Inflammatory macrophage (primary cell): Measurements from ENCODE around the gene RAP1A.

ENCODE experiments used
- DNase-seq, 2 donors: peaks; one replicate each; pipeline ENCODE4 v3.0.0-alpha.2; 2020 to 2022
- total RNA-seq, 18 experiments: gene quantifications; one replicate each; lab custom pipeline; 2026; ENCODE audit warnings: mixed read lengths in 6 of 18, inconsistent platforms in 2 of 18; lab: John Stamatoyannopoulos, UW

RAP1A gene
- 24.8 to 158 (median 79.2) reads per million in 18 experiments for total RNA-seq

- peak; percentile 90 to 93 for DNase-seq
Measured at GRCh38 chr1:111619635-111620440, at the start of gene RAP1A. RAP1A (plus strand) TSS chr1:111619789; CDS start chr1:111691361, 71,572 bp downstream.

DNA sequence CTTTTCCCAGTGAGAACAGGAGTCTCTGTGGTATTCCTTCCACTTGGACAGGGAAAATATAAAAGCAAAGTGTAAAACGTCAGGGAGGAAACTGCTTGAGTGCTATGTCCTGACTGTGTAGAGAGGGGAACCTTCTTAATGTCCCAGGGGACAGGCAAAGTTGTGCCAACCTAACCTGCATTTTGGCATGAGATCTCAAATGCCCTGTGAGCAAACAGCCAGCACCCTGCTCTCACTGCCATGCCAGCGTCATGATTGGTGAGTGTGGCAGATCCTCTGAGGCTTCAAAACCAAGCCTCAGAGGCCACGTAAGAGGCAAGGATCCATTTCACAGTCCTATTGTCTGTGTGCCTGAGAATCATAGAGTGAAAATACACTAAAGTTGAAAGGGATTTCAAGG, 49.7 kb upstream of the RAP1A start:
- no peak for DNase-seq

- peak; percentile 75 to 89 for DNase-seq
Measured at GRCh38 chr1:111570781-111571181, 48.8 kb upstream of the RAP1A start.

DNA sequence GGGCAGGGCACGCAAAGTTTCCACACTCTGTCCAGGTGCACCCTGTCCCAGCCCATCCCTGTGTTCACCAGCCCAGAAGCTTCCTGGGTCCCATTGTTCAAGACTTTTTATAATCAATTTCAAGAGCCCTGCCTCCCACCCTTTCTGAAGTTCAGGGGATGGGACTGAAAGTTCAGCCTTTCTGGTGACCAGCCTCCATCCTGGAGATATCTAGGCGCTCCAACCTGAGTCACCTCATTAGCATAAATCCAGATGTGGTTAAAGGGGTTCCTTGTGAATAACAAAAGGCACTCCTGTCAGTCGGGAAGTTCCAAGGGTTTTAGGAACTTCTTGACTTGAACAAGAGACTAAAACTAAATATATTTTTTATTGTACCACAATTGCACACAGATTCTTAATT, 48.4 kb upstream of the RAP1A start:
- no peak for DNase-seq

- no peak for DNase-seq
Measured at GRCh38 chr1:111571987-111572386, 47.6 kb upstream of the RAP1A start.

DNA sequence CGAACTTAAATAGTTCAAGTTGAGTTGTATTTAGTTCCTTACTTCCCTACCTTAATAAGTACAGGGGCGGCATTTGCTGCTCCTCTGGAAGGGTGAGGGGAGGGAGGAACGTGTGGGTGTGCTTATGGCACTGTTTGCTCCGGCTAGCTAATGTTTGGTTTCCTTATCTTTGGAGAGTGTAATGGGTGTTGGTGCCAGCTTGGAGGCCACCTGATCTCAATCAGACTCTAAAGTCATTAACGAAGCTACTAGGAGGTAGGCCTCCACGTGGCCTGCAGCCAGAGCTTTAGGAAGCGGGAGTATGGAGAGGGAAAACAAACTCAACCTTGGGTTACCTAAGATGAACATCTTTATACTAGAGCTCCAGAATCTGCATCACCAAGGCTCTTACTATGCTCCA, 43.0 kb upstream of the RAP1A start:
- DNase-seq, result no peak

DNA sequence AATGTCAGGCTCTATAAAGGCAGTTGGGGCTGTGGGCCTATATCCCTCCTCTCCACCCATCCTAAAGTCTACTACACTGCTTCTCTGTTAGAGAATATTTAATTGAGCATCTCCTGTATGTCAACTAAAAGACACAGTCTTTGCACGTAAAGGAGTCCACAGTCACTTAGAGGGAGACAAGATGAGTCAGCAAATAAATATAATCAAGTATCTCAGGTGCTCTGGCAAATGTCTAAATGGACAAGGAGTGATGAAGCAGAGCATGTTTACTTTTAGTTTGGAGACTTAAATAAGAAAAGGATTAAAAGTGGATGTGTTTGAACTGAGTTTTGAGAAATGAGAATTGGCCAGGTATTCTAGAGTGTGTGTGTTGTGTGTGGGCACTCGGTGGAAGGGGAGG, 41.8 kb upstream of the RAP1A start:
- no peak for DNase-seq

DNA sequence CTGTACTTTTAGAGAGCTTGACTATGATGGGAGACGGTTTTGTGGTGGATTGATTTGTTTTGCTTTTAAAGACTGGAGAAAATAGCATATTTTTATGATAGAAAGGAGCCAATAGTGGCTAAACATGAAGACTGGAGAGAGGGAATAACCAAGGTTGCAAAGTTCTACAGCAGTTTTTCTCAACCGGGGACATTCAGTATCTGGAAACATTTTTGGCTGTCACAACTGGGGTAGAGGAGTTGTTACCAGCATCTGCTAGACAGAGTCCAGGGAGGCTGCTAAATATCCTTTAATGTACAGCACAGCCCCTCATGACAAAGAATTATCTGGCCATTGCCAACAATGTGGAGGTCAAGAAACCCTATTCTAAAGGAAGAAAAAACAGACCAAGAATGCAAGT, 38.4 kb upstream of the RAP1A start:
- DNase-seq, result no peak

- DNase-seq, result no peak
Measured at GRCh38 chr1:111582016-111582415, 37.6 kb upstream of the RAP1A start.

GRCh38 chr1:111582644-111583618, 36.7 kb upstream of the RAP1A start:
- no peak for DNase-seq

GRCh38 chr1:111585447-111586086, 34.0 kb upstream of the RAP1A start:
- peak; percentile 30 to 36 for DNase-seq

DNA sequence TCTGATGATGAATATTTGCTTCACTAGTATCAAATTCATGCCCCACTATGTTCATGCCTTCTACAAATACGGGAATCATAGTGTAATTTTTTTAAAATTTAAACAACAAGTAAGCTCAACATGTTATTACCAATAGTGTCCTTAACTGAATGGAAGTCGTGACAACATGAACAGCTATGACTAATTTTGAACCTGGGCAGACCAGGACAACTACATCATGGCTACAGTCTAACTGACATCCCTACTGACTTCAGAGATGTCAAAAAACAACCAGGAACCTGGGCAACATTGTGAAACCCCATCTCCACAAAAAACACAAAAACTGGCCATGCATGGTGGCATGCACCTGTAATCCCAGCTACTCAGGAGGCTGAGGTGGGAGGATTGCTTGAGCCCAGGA, 33.5 kb upstream of the RAP1A start:
- DNase-seq, result no peak

DNA sequence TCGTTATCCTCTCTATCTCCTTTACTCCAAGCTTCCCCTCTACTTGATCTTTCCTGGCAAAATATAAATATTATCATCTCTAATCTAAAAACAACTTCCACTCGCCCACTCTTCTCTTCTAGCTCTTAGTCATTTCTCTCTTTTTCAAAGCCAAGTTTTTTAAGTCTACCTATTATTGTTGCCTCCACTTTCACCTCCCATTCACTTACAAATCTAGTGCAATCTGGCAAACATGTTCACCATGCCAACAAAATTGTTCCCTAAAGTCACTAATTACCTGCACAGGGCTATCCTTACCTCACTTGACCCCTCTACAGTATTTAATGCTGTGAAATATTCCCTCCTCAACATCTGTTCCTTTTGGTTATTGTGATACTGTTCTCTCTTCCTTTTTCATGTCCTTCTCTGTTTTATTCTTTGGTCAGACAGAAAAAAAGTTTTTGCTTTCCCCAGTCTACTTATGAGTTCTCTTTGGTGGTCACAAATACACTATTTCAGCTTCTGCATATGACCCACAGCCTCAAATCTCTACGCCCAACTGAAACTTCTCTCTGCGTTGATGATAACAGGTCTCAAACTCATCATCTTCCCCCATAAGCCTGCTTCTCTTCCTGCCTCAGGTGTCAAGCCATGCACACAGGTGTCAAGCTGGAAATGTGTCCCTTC, 31.9 kb upstream of the RAP1A start:
- DNase-seq, result no peak

DNA sequence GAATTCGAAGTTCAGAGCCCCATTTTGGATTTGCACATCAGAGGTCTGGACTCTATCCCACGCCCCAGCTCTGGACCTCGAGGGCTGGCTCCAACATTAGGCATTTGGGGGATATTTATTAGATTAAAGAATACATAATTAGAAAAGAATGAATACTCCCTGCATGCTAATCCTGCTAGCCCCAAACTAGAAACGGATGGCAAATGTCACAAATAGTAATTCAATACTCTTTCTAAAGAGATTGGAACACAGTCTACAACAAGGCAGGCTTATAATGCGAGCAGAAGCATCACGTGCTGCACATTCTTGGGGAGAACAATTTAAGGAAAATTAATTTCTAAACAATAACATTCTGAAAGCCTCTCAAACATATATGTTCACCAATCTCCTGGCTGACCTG, 27.7 kb upstream of the RAP1A start:
- DNase-seq, result no peak

DNA sequence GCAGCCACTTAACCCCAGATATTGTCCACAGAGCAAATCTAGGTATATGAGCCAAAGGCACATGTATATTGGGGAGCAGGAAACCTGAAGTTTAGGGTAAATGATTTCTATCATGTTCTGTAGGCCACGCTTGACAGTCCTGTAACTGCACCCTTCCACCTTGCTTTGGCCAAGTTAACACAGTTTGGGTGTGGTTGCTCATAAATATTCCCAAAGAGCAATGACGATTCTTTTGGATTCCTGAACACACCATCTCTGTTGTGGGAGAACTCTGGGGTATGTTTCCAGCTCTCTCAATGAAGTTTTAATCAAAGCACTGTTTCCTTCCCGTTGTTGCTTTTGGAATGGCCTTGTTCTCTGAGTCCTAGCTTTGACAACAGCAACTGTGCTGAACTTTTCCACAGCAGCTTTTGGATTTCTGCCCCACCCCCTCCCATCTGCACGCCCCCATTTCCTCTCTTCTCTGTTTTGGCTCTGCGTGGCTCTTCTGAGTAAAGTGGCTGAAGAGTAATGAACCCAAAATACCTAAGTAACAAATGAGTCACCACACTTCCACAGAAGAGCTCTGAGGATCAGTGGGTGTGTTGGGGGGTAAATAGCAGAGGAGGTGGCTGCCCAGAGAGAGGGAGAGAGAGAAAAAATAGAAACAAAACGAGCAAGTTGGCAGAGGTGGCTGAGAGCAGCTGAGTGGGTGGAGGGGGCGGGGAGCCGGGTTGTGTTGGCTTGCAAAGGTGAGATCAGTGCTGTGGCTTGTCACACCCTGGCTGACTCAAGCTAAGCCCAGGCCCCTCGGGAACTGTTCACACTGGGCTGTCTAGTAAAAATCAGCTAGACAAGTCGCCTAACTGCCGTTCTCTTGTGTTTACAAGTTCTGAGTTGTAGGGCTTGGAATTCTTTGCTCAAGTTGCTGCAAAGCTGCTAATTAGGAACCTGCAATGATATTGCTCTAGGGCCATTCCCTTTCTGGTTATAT, 26.9 kb upstream of the RAP1A start:
- DNase-seq, result peak; percentile 69 to 87

DNA sequence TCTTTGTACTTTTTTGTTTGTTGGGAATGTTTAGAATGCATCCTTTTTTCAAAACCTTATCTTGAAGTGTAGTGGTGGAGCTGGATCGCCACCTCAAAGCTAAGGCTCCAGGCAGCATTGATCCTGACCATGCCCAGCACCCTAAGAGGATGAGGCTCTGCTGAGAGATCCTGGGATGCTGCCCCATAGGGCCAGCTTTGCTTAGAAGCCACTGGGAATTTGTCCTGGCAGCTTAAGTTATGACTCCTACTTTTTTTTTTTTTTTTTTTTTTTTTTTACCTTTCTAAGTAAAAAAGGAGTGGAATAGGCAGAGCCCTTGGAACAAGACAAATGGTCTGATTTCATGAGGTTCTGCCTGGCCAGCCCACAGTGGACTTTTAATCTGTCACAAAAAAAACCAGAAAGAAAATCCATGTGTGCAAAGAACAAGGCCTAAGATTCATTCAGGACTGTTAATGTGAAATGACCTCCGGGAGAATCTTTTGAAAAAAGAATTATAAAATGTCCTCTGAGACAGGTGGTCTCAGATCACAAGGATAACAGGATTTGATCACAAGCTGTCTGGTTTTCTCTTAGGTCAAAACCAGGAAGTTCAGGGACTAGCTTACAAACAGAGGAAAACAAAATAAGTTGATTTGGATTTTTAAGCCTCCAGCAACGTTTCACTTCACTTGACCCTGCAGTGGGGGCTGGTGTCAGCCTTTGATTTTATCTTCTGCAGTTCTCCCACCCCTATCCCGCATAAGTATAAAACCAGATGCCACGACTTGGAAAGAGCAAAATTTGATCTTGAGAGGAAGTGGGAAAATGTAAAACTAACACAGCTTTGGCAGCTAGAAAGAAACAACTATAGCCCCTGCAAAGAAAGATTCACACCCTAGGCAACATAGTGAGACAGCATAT, 25.9 kb upstream of the RAP1A start:
- peak in 1 of 2 donors; percentile 28 for DNase-seq

GRCh38 chr1:111594306-111594693, 25.3 kb upstream of the RAP1A start:
- no peak for DNase-seq

- no peak for DNase-seq
Measured at GRCh38 chr1:111595807-111596206, 23.8 kb upstream of the RAP1A start.

DNA sequence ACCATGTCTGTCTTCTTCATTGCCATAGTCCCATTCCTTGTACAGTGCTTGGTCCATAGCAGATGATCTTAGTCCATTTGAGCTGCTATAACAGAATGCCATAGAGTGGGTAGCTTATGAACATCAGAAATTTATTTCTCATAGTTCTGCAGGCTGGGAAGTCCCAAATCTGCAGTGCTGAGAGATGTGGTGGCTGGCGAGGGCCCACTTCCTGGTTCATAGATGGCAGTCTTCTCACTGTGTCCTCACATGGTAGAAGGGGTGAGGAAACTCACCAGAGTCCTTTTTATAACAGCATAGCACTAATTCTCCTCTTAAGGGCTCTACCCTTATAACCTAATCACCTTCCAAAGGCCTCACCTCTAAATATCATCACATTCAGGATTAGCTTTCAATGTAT, 23.1 kb upstream of the RAP1A start:
- peak; percentile 62 to 79 for DNase-seq

DNA sequence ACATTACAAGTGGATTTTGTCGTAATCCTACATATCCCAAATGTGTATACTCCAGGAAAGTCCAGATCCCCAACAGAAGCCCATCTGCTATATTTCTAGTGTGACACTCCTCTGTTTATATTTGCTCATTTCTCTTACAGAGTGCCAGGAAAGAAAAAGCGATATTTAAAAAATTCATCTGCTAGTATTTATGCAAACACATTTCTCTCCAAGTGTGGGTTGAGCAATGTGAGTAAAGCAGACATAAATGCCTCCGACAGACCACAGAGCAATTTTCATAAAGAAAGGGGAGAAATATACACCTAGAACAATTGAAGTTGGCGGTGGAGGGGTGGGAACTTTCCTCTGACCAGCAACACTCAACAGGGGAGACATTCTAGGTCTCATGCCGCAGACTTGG, 22.2 kb upstream of the RAP1A start:
- no peak for DNase-seq
